Heart left ventricle (tissue), 16 donors: ENCODE results near the gene LSP1. TPM values are rescaled to one million over a fixed set of nuclear protein-coding genes. Genes with fewer than 3 reads are reported as not detected.
"Not testable (repeated sequence)": the region's sequence is repeated elsewhere in the genome, so short reads cannot be mapped to it uniquely, and the experiment has no call there.

Experiments
- ATAC-seq, 4 donors: fragments of 200-7000 bp; cut with Tn5 transposase; one replicate each; pipeline ENCODE4 v1.9.1; 2020 to 2022; ENCODE audit warnings: moderate library complexity in 4 of 4, mild to moderate bottlenecking in 3 of 4, moderate number of reproducible peaks in 1 of 4
- DNase-seq, 5 donors: peaks; one replicate each; pipeline ENCODE4 v3.0.0-alpha.2; 2020
- H3K27ac ChIP-seq, 12 donors: fragments of 200-600 bp; sonication (generic) in 4 of 12; one replicate each; pipeline versions ENCODE4 v1.5.0 to v1.8.0; 2016 to 2022; ENCODE audit warnings: mild to moderate bottlenecking in 2 of 12
- H3K27me3 ChIP-seq, 9 donors: fragments of 200-600 bp; sonication (generic) in 2 of 9; one replicate each; pipeline versions ENCODE4 v1.5.1 to v1.8.0; 2016 to 2022; ENCODE audit warnings: mild to moderate bottlenecking in 3 of 9
- H3K36me3 ChIP-seq, 9 donors: fragments of 200-600 bp; sonication (generic) in 2 of 9; one replicate each; pipeline versions ENCODE4 v1.5.0 to v1.8.0; 2018 to 2022; ENCODE audit warnings: mild to moderate bottlenecking in 2 of 9
- H3K4me1 ChIP-seq, 12 donors: fragments of 200-600 bp; sonication (generic) in 4 of 12; one replicate each; pipeline versions ENCODE4 v1.5.0 to v1.8.0; 2016 to 2022; ENCODE audit warnings: mild to moderate bottlenecking in 3 of 12
- H3K4me3 ChIP-seq, 12 donors: fragments of 200-600 bp; sonication (generic) in 4 of 12; one replicate each; pipeline versions ENCODE4 v1.5.0 to v1.8.0; 2017 to 2022; ENCODE audit warnings: mild to moderate bottlenecking in 9 of 12, moderate library complexity in 4 of 12
- H3K9me3 ChIP-seq, 12 donors: fragments of 200-600 bp; sonication (generic) in 4 of 12; one replicate each; pipeline versions ENCODE4 v1.5.0 to v1.8.0; 2016 to 2022; ENCODE audit warnings: mild to moderate bottlenecking in 1 of 12
- POLR2A ChIP-seq, 2 donors: fragments of 450-650 bp; IDR thresholded peaks; one replicate each; pipeline ENCODE4 v1.6.1; 2017; ENCODE audit warnings: antibody characterized with exemption in 2 of 2, mild to moderate bottlenecking in 2 of 2, moderate library complexity in 2 of 2
- WGBS, 4 donors: extraction: QIAGEN DNeasy Blood & Tissue Kit in 2 of 4; methylation state at CpG; one replicate each; pipeline versions ENCODE4 v1.1.5 to v1.1.7; 2013 to 2018; 5-methylcytosine and 5-hydroxymethylcytosine counted together
- intact Hi-C, 10 donors: fragments of 100-400 bp; cut with DNase I; formaldehyde crosslinking; loops; one replicate each; pipeline versions ENCODE4 v1.11.1 to v1.14.2; 2022
- polyA plus RNA-seq, 2 donors: library from polyadenylated mRNA; stranded (reverse); fragments of 200-250 nt; gene quantifications; one replicate each; pipeline ENCODE4 v1.2.3, GENCODE V29; 2013
- total RNA-seq, 9 donors: library from RNA; depleted of rRNA in 2 of 9; stranded (reverse); fragments of >200 nt in 2 of 9; fragmentation: NEBNext Ultra II Directional in 3 of 9; extraction: Animal tissue kit (Norgen Biotek cat#: 25700) in 3 of 9; gene quantifications; one replicate each; pipeline versions ENCODE4 v1.1.0 to v1.2.4, GENCODE V29; 2016 to 2023
- TF ChIP-seq, protein P1 (sequence below), 12 donors: fragments of 200-600 bp; sonication (generic) in 4 of 12; IDR thresholded peaks; one replicate each; pipeline versions ENCODE4 v1.5.0 to v1.8.0; 2018 to 2022; ENCODE audit warnings: antibody characterized with exemption in 12 of 12, mild to moderate bottlenecking in 5 of 12
- donor health status: ischemic (EF 13 %, LVEDD 7.1; RV severe dilation, severe dysfunction).
- donor health status: healthy with polysubstance abuse.
- donor health status: DM: no; HTN: yes; CAD: no.
- donor health status: DM: no; HTN: no; CAD: no.
- donor health status: ischemic (EF 25% LVEDD 6.9; RV normal size, moderate dysfunction).
- donor health status: ischemic (EF 25% LVEDD 5.7; RV mildly dilated, moderate dysfunction).
- donor health status: healthy.
- donor health status: DM: yes; HTN: yes; CAD: no.
- donor health status: ischemic (EF 35%, LVEDD 5.7; RV mildly dilated, moderate dysfunction).
- donor health status: nonischemic (EF 11% LVEDD 7.7; RV severe dilation, severe dysfunction).
- donor health status: DM: yes; HTN: yes; CAD: no.
- donor health status: PGD.
- donor health status: ischemic (EF 29% LVEDD 5.4; RV normal size, mild dysfunction).
- donor health status: nonischemic (EF 23%, LVEDD 6.1; RV moderate dilation, normal function).

Gene LSP1
- total and polyA plus RNA-seq, 11 donors: 10.0 to 86.8 (median 16.4) TPM

DNA sequence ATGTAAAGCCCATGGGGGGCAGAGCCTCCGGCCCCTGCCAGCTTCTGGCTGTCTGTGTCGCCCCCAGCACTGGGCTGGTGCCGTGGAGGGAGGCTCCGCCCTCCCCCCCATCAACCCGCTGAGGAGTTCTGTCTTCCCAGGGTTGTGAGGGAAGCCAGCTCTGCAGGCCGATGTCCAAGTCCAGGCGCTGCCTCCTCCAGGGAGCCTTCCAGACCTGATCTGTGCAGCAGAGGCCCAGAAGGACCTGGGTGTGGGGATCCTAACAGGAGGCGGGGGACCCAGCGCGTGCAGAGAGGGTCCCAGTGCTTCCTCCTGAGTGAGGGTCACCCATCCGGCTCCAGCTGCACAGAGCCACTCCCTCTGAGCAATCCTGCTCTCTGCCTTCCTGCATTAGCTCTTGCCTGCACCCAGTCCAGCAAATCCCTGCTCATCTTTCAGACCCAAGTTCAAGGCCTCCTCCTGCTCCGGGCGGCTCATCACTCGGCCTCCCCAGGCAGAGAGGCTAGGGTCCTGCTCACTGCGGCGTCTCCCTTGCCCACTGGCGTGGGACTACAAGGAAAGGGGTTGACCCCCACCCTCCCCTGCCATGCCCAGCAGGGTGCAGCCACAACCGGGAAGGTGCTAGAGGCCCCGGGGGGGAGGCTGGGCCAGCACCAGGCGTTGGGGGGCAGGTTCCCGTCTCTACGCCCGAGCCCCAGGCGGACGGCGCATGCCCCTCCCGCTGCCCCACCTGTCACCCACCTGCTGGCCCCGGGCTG is 22.4 kb downstream of the LSP1 start:
- H3K27me3 ChIP-seq: peaks cover 0 to 10% (median 0%) of the 10 kb centered on the region in 9 donors
- intact Hi-C loops: no loop called here
- ATAC-seq (no peak), DNase-seq (peak; percentile 9 to 72 (median 45))
- no peaks in the 10 kb centered on the region for H3K36me3 ChIP-seq
- TF ChIP-seq POLR2A (IDR thresholded peaks at IDR 0.05): no peak
- TF ChIP-seq, protein P1, sequence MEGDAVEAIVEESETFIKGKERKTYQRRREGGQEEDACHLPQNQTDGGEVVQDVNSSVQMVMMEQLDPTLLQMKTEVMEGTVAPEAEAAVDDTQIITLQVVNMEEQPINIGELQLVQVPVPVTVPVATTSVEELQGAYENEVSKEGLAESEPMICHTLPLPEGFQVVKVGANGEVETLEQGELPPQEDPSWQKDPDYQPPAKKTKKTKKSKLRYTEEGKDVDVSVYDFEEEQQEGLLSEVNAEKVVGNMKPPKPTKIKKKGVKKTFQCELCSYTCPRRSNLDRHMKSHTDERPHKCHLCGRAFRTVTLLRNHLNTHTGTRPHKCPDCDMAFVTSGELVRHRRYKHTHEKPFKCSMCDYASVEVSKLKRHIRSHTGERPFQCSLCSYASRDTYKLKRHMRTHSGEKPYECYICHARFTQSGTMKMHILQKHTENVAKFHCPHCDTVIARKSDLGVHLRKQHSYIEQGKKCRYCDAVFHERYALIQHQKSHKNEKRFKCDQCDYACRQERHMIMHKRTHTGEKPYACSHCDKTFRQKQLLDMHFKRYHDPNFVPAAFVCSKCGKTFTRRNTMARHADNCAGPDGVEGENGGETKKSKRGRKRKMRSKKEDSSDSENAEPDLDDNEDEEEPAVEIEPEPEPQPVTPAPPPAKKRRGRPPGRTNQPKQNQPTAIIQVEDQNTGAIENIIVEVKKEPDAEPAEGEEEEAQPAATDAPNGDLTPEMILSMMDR (IDR thresholded peaks at IDR 0.05): no peak
- peak overlapping the region; percentile 69 to 99 (median 96) for H3K27ac ChIP-seq
- WGBS, 4 donors: 62 to 84% (median 69%) methylated on average over 13 to 28 of the region's 28 CpGs
- peak overlapping the region in 7 of 12 donors; percentile 13 to 43 (median 22) for H3K4me3 ChIP-seq
- no peaks in the 10 kb centered on the region for H3K9me3 ChIP-seq
- H3K4me1 ChIP-seq: peaks cover 15 to 60% (median 43%) of the 10 kb centered on the region in 12 donors

DNA sequence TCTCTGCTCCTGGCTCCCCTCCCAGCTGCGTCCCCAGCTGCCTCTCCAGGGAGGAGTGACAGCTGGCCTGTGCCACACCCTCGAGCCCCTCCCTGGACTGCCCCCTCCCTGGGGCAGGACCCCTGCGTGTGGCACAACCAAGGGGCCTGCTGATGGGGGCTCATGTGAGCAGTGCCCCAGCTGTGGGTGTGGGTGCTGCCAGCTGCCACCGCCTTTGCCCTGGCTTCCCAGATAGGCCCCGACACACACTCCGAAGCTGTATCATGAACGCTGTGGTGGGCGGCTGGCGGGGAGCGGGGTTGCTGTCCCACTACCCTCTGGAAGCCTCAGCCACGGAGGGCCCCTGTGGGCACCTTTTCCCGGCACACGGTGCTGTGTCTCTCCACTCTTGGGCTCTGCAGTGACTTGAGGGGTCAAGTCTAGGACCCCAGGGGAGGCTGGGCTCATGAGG is 23.0 kb downstream of the LSP1 start:
- H3K4me3 ChIP-seq: peak overlapping the region in 9 of 12 donors; percentile 13 to 43 (median 23)
- peaks cover 17 to 64% (median 47%) of the 10 kb centered on the region in 12 donors for H3K4me1 ChIP-seq
- H3K27ac ChIP-seq: peak overlapping the region; percentile 69 to 99 (median 96)

DNA sequence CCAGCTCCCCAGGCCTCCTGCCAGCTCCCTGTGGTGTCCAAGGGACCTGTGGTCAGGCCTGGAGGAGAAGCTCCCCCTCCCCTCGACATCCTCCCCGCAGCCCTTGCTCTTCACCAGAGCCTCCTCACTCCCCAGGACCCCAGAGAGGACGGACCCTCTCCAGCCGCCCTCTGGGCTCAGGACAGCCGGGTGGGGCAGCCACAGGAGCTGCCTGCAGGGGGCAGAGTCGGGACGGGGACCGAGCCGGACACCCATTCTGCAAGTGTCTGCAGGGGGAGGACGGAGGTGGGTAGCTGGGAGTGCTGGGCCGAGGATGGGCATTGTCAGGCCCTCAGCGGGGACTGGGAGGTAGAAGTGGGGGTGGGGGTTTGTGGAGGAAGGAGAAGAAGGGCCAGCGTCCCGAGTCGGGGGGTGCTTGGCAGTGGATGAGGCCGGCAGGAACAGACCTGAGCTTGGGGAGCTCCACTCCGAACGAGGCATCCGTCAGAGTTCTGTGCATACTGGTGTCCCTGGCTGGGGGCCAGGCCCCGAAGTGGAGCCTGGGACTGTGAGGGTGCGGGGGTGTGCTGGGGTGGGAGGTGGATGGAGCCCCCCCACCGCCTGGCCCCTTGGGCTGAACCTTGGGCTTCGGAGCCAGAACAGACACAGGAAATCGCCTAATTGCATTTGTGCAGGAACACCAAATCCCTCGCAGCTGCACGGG is 23.6 kb downstream of the LSP1 start:
- WGBS, 4 donors: 27 to 35% (median 32%) methylated on average over 21 to 26 of the region's 26 CpGs
- Histone ChIP-seq H3K4me1 (peaks cover 24 to 67% (median 52%) of the 10 kb centered on the region in 12 donors), H3K27me3 (no peaks in the 10 kb centered on the region), H3K36me3 (no peaks in the 10 kb centered on the region), H3K27ac (peak overlapping the region; percentile 69 to 99 (median 96)), H3K4me3 (peak overlapping the region in 9 of 12 donors; percentile 13 to 43 (median 23)), H3K9me3 (no peaks in the 10 kb centered on the region)
- TF ChIP-seq, protein P1 (IDR thresholded peaks at IDR 0.05): peak; percentile 50 to 70 (median 56)
- no peak for TF ChIP-seq POLR2A (IDR thresholded peaks at IDR 0.05)
- peak in 3 of 4 donors; percentile 16 to 38 (median 32) for ATAC-seq
- intact Hi-C loops: no loop called here
- DNase-seq: peak; percentile 82 to 87 (median 85)

More for the DNA sequence above, 23.0 kb downstream of the LSP1 start:
- 33 to 88% (median 69%) methylated on average over 3 to 13 of the region's 13 CpGs for WGBS, 4 donors
- H3K9me3 ChIP-seq, H3K27me3 ChIP-seq, ATAC-seq, H3K36me3 ChIP-seq, intact Hi-C loops: not testable (repeated sequence)
- DNase-seq: peak in 2 of 5 donors; percentile 10 to 27

DNA sequence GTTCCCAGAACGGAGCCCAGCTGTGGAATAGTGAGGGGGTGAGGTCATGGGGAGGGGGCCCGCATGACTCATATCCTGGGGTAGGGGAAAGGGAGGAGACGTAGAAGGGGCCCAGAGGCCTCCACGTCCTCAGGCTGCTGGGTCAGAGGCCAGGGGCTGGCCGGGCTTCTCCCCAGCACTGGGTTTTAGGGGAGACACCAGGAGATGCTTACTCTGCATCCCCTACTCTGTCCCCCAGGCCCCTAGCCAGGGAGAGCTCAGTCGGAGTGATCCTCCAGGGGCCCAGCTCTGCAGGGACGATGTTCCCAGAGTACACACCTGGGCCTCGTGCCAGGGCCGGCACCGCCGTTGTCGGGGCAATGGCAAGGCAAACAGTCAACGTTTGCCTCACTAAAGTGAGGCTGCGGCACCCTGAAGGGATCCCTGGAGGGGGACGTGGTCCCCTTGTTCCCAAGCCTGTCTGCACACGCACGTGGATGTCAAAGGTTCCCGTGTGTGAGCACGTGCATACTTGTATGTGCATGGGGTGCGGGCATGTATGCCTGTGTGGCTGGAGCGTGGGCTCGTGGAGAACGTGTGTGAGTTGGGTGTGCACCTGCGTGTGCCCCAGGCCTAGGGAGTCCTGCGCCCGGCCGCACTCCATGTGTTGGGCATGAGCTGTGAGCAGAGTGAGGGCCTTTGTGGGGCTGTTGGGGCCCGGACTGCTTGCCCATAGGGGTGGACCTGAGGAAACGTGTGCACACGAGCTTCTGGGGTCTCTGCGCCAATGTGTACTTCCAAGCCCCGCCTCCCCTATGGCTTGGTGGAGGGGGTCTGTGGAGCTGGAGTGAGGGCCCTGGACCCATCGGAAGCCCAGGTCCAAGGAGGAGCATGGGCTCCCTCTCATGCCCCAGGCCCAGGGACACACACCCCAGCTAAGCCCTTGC is 24.6 kb downstream of the LSP1 start:
- peaks cover 32 to 77% (median 61%) of the 10 kb centered on the region in 12 donors for H3K4me1 ChIP-seq

More for the DNA sequence above, 24.6 kb downstream of the LSP1 start:
- no peaks in the 10 kb centered on the region for H3K36me3 ChIP-seq
- H3K4me3 ChIP-seq: peak overlapping the region in 2 of 12 donors; percentile 13 to 30
- intact Hi-C loops: no loop called here
- H3K27me3 ChIP-seq: no peaks in the 10 kb centered on the region
- TF ChIP-seq POLR2A (IDR thresholded peaks at IDR 0.05): no peak
- TF ChIP-seq, protein P1 (IDR thresholded peaks at IDR 0.05): no peak
- H3K27ac ChIP-seq: peak overlapping the region; percentile 69 to 99 (median 96)
- ATAC-seq (no peak), DNase-seq (peak; percentile 65 to 87 (median 84))
- H3K9me3 ChIP-seq: no peaks in the 10 kb centered on the region
- WGBS, 4 donors: 45 to 56% (median 53%) methylated on average over 12 to 33 of the region's 33 CpGs
